ENCODE measurements around the gene TAF3.

DNA sequence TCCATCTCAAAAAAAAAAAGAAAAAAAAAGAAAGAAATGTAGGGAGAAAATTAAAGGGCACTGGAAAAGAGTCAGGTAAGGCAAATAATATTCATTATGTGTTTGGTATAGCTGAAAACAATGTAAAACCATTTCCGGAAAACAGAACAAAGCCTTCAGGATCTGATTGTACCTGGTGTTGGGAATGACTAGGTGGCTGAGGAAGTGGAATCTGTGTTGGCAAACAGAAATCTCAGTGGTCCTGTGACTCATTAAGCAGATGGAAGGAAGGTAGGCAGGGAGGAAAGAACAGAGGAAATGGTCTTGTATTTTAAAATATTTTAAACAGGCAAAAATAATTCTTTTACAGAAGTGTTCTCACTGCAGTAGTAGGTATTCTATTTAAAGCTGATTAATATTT is 180.5 kb downstream of the TAF3 start:
- TF ChIP-seq GATA3 (IDR thresholded peaks at IDR 0.05; ENCODE audit: low read depth, low read length) (no peak), GATA2 (IDR thresholded peaks at IDR 0.05; ENCODE audit: low read depth, low read length) (no peak)
